NCI-H146 treated with DMSO at 0.1 percent for 48 hours (cell line): ENCODE results near the gene FAM107B.

ENCODE experiments used
- DNase-seq: peaks from one replicate; lab custom pipeline; 2025; ENCODE audit not compliant: unreplicated experiment; lab: John Stamatoyannopoulos, UW

Gene FAM107B

GRCh38 chr10:14563359-14563940, 211.2 kb downstream of the FAM107B start:
- no peak for DNase-seq

GRCh38 chr10:14563076-14563336, 211.7 kb downstream of the FAM107B start:
- no peak for DNase-seq

GRCh38 chr10:14562218-14563075, 212.2 kb downstream of the FAM107B start:
- DNase-seq = no peak

- DNase-seq = no peak
Measured at GRCh38 chr10:14560791-14561765, 213.6 kb downstream of the FAM107B start.

GRCh38 chr10:14560274-14560673, 214.4 kb downstream of the FAM107B start:
- DNase-seq = peak; percentile 94

- no peak for DNase-seq
Measured at GRCh38 chr10:14558025-14558424, 216.7 kb downstream of the FAM107B start.

GRCh38 chr10:14557567-14557966, 217.1 kb downstream of the FAM107B start:
- no peak for DNase-seq

- peak; percentile 65 for DNase-seq
Measured at GRCh38 chr10:14556285-14556956, 218.3 kb downstream of the FAM107B start.

- DNase-seq = peak; percentile 65
Measured at GRCh38 chr10:14555807-14556206, 218.9 kb downstream of the FAM107B start.

- no peak for DNase-seq
Measured at GRCh38 chr10:14554491-14555205, 220.0 kb downstream of the FAM107B start.

GRCh38 chr10:14554091-14554490, 220.6 kb downstream of the FAM107B start:
- DNase-seq = peak; percentile 78

- DNase-seq = peak; percentile 31
Measured at GRCh38 chr10:14553448-14553847, 221.2 kb downstream of the FAM107B start.

GRCh38 chr10:14552015-14552414, 222.7 kb downstream of the FAM107B start:
- no peak for DNase-seq

GRCh38 chr10:14550471-14550981, 224.2 kb downstream of the FAM107B start:
- DNase-seq = no peak

- no peak for DNase-seq
Measured at GRCh38 chr10:14549496-14549895, 225.2 kb downstream of the FAM107B start.

GRCh38 chr10:14548970-14549369, 225.7 kb downstream of the FAM107B start:
- no peak for DNase-seq

GRCh38 chr10:14548474-14548873, 226.2 kb downstream of the FAM107B start:
- DNase-seq = no peak

GRCh38 chr10:14547816-14548215, 226.9 kb downstream of the FAM107B start:
- DNase-seq = no peak

- DNase-seq = no peak
Measured at GRCh38 chr10:14545827-14546226, 228.9 kb downstream of the FAM107B start.

GRCh38 chr10:14543904-14544210, 230.8 kb downstream of the FAM107B start:
- DNase-seq = no peak
